IMR-90 (cell line): ENCODE data around the gene CLEC1A. TPM values are rescaled to one million over a fixed set of nuclear protein-coding genes. Genes with fewer than 3 reads are reported as not detected.

Source experiments
- ATAC-seq: fragments of 200-7000 bp; cut with Tn5 transposase; 2 replicates; pipeline ENCODE4 v1.9.1; 2020; ENCODE audit warnings: low read depth, mild to moderate bottlenecking, moderate library complexity
- BruUV-seq: library from RNA; stranded (reverse); fragments of 400-500 nt; replicated peaks from 2 replicates; lab custom pipeline; 2021; lab: Mats Ljungman, UMichigan
- CTCF ChIA-PET: fragments of 300-600 bp; formaldehyde crosslinking; extraction: SDS; loops from one replicate; lab custom pipeline; 2021; ENCODE audit warnings: antibody characterized with exemption; lab: Yijun Ruan, JAX
- POLR2A ChIA-PET: fragments of 300-600 bp; sonication (Branson Sonifier 250); formaldehyde crosslinking; loops from one replicate; lab custom pipeline; 2022; ENCODE audit warnings: antibody characterized with exemption; ENCODE audit not compliant: unreplicated experiment; lab: Charles Lee
- DNase-seq: peaks from one replicate; pipeline ENCODE4 v3.0.0; 2013
- H2AFZ ChIP-seq: replicated peaks from 2 replicates; pipeline ENCODE3; 2013; ENCODE audit warnings: low read length, mild to moderate bottlenecking; ENCODE audit not compliant: poor library complexity
- H2AK5ac ChIP-seq: 2 replicates; pipeline ENCODE4 v1.6.1; 2013; ENCODE audit warnings: low read depth, low read length, inconsistent platforms
- H2AK9ac ChIP-seq: replicated peaks from 2 replicates; pipeline ENCODE3; 2013; ENCODE audit warnings: mild to moderate bottlenecking, low read depth, low read length, moderate library complexity; ENCODE audit not compliant: poor library complexity
- H2BK120ac ChIP-seq: 2 replicates; pipeline ENCODE4 v1.6.1; 2013; ENCODE audit warnings: low read depth, low read length, inconsistent platforms
- H2BK15ac ChIP-seq: 3 replicates; pipeline ENCODE4 v1.6.1; 2013; ENCODE audit warnings: low read depth, low read length, inconsistent platforms
- H2BK20ac ChIP-seq: 2 replicates; pipeline ENCODE4 v1.6.1; 2013; ENCODE audit warnings: low read depth, mild to moderate bottlenecking, inconsistent platforms, low read length, moderate library complexity
- H2BK5ac ChIP-seq: 2 replicates; pipeline ENCODE4 v1.6.1; 2013; ENCODE audit warnings: mild to moderate bottlenecking, low read depth, low read length, inconsistent platforms; ENCODE audit not compliant: poor library complexity, severe bottlenecking
- H3K14ac ChIP-seq: replicated peaks from 2 replicates; pipeline ENCODE4 v1.6.1; 2013; ENCODE audit warnings: low read depth, low read length, inconsistent platforms
- H3K18ac ChIP-seq: 2 replicates; pipeline ENCODE4 v1.6.1; 2013; ENCODE audit warnings: low read depth, low read length, control low read depth
- H3K23ac ChIP-seq: 2 replicates; pipeline ENCODE4 v1.6.1; 2013; ENCODE audit warnings: low read depth, low read length, inconsistent platforms
- H3K27ac ChIP-seq: 2 replicates; pipeline ENCODE4 v1.5.1; 2013; ENCODE audit warnings: mild to moderate bottlenecking, control low read depth, low read length; ENCODE audit not compliant: insufficient read depth
- H3K27me3 ChIP-seq: 2 replicates; pipeline ENCODE4 v1.6.1; 2013; ENCODE audit warnings: low read length; ENCODE audit not compliant: control insufficient read depth, insufficient read depth
- H3K36me3 ChIP-seq: 2 replicates; pipeline ENCODE4 v1.6.1; 2013; ENCODE audit warnings: low read length, mixed read lengths; ENCODE audit not compliant: control insufficient read depth, insufficient read depth
- H3K4ac ChIP-seq: 2 replicates; pipeline ENCODE4 v1.6.1; 2013; ENCODE audit warnings: low read depth, low read length, inconsistent platforms
- H3K4me1 ChIP-seq: 2 replicates; pipeline ENCODE4 v1.6.1; 2013; ENCODE audit warnings: low read length, mixed read lengths; ENCODE audit not compliant: control insufficient read depth, insufficient read depth
- H3K4me2 ChIP-seq: 2 replicates; pipeline ENCODE4 v1.6.1; 2013; ENCODE audit warnings: low read depth, mild to moderate bottlenecking, control low read depth, low read length, moderate library complexity
- H3K4me3 ChIP-seq: 2 replicates; pipeline ENCODE4 v1.5.1; 2013; ENCODE audit warnings: low read depth, mild to moderate bottlenecking, control low read depth, low read length, moderate library complexity; ENCODE audit not compliant: insufficient read depth
- H3K56ac ChIP-seq: 2 replicates; pipeline ENCODE4 v1.6.1; 2013; ENCODE audit warnings: low read length, inconsistent platforms; ENCODE audit not compliant: insufficient read depth; ENCODE audit errors: extremely low read depth
- H3K79me1 ChIP-seq, 2 experiments: 2 replicates each; pipeline ENCODE4 v1.6.1; 2013; ENCODE audit warnings: low read length in 2 of 2, inconsistent platforms in 1 of 2, low read depth in 1 of 2
- H3K9ac ChIP-seq: 2 replicates; pipeline ENCODE4 v1.6.1; 2013; ENCODE audit warnings: low read depth, low read length, control low read depth
- H3K9me1 ChIP-seq: 2 replicates; pipeline ENCODE4 v1.6.1; 2013; ENCODE audit warnings: low read length, inconsistent platforms; ENCODE audit not compliant: insufficient read depth
- H3K9me3 ChIP-seq: 2 replicates; pipeline ENCODE4 v1.6.1; 2013; ENCODE audit warnings: low read length; ENCODE audit not compliant: control insufficient read depth, insufficient read depth
- H4K20me1 ChIP-seq: 2 replicates; pipeline ENCODE4 v1.6.1; 2013; ENCODE audit warnings: low read length, inconsistent platforms; ENCODE audit not compliant: insufficient read depth
- H4K5ac ChIP-seq: 2 replicates; pipeline ENCODE4 v1.6.1; 2013; ENCODE audit warnings: mild to moderate bottlenecking, low read depth, low read length, control low read depth
- H4K8ac ChIP-seq, 2 experiments: 2 replicates each; pipeline ENCODE4 v1.6.1; 2013; ENCODE audit warnings: low read depth in 2 of 2, low read length in 2 of 2, control low read depth in 1 of 2, inconsistent platforms in 1 of 2
- H4K91ac ChIP-seq: 2 replicates; pipeline ENCODE4 v1.6.1; 2013; ENCODE audit warnings: low read depth, low read length, inconsistent platforms; ENCODE audit not compliant: insufficient read depth
- CHD1 ChIP-seq: IDR thresholded peaks from 2 replicates; pipeline ENCODE4 v1.6.1; 2012; ENCODE audit warnings: low read depth, low read length, improper control_type of control experiment
- FOS ChIP-seq: fragments of 150-350 bp; IDR thresholded peaks from 2 replicates; pipeline ENCODE4 v1.6.1; 2016; ENCODE audit warnings: low read depth, low read length
- MAZ ChIP-seq: IDR thresholded peaks from 2 replicates; pipeline ENCODE4 v1.6.1; 2012; ENCODE audit warnings: low read depth, mild to moderate bottlenecking, low read length, improper control_type of control experiment, moderate library complexity, borderline replicate concordance
- MXI1 ChIP-seq: IDR thresholded peaks from 2 replicates; pipeline ENCODE4 v1.6.1; 2012; ENCODE audit warnings: low read depth, mild to moderate bottlenecking, low read length, moderate library complexity, borderline replicate concordance
- NFE2L2 ChIP-seq: fragments of 150-350 bp; IDR thresholded peaks from 2 replicates; pipeline ENCODE4 v1.6.1; 2016; ENCODE audit warnings: low read depth, mild to moderate bottlenecking, low read length
- RAD21 ChIP-seq: IDR thresholded peaks from 2 replicates; pipeline ENCODE4 v1.6.1; 2012; ENCODE audit warnings: low read length, improper control_type of control experiment
- RCOR1 ChIP-seq: IDR thresholded peaks from 2 replicates; pipeline ENCODE4 v1.6.1; 2012; ENCODE audit warnings: mild to moderate bottlenecking, low read length, improper control_type of control experiment; ENCODE audit not compliant: insufficient replicate concordance
- SMC3 ChIP-seq: fragments of 150-350 bp; IDR thresholded peaks from 2 replicates; pipeline ENCODE4 v1.6.1; 2016; ENCODE audit warnings: low read depth, mild to moderate bottlenecking, antibody characterized with exemption, low read length, moderate library complexity
- WGBS, 2 experiments: methylation state at CpG; one replicate each; pipeline versions ENCODE4 v1.1.5 to v1.1.7; 2013; ENCODE audit warnings: missing lambda C conversion rate in 2 of 2; ENCODE audit not compliant: insufficient read length in 1 of 2; ENCODE audit errors: extremely low coverage in 2 of 2; 5-methylcytosine and 5-hydroxymethylcytosine counted together
- dilution Hi-C: fragments of 300-500 bp; cut with HindIII; formaldehyde crosslinking; loops from one replicate; pipeline ENCODE4 v1.14.3; 2018; ENCODE audit warnings: low sequenced_read_pairs; ENCODE audit not compliant: unreplicated experiment
- in situ Hi-C: fragments of 300-500 bp; cut with MboI; formaldehyde crosslinking; loops from 3 replicates; pipeline ENCODE4 v1.14.3; 2019; ENCODE audit warnings: low sequenced_read_pairs, inconsistent platforms, mixed read lengths
- intact Hi-C: fragments of 100-400 bp; cut with micrococcal nuclease; formaldehyde crosslinking; loops from 2 replicates; pipeline ENCODE4 v1.10.0; 2022
- polyA plus RNA-seq, 3 experiments: library from polyadenylated mRNA; depleted of rRNA; stranded (reverse); fragments of >200 nt; gene quantifications; 2 replicates each; pipeline ENCODE4 v1.2.3, GENCODE V29; 2012; ENCODE audit warnings: low replicate concordance in 1 of 3
- total RNA-seq: library from RNA; depleted of rRNA; stranded (reverse); fragments of >200 nt; gene quantifications from 2 replicates; pipeline ENCODE4 v1.2.3, GENCODE V29; 2012
- TF ChIP-seq, protein P1 (sequence below): fragments of 150-350 bp; IDR thresholded peaks from 2 replicates; pipeline ENCODE4 v1.6.1; 2017; ENCODE audit warnings: mild to moderate bottlenecking, antibody characterized with exemption, low read length, low read depth

CLEC1A gene
- total and polyA plus RNA-seq, 2 of the 4 experiments (the other 2 are of a cell fraction), result not detected

DNA sequence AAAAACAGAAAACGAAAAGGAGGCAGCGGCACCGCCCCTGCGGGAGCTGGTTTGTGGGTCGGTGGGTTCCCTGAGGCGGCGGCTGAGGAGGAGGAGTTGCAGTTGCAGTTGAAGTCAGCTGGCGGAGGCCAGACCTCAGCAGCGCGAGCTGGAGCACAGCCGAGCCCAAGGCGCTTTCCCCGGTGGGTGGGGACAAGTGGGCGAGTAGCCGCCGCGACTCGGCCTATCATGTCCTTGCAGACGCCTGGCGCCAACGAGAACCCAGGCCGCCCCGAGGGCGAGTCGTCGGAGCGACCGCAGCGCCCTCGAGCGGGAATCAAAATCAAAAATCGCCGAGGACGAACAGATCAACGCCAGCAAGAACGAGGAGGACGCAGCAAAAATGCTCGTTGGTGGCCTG is 12.7 kb upstream of the CLEC1A start:
- Histone ChIP-seq H3K23ac (no peak overlapping the region), H3K14ac (no peak overlapping the region), H3K4me1 (no peaks in the 10 kb centered on the region), H3K4ac (no peak overlapping the region), H4K5ac (no peak overlapping the region), H3K27ac (no peak overlapping the region), H3K27me3 (no peaks in the 10 kb centered on the region), H2BK15ac (no peak overlapping the region), H3K4me2 (no peak overlapping the region), H2BK20ac (no peak overlapping the region), H2AK9ac (no peak overlapping the region), H2AK5ac (no peak overlapping the region), H3K56ac (no peak overlapping the region), H3K4me3 (no peak overlapping the region), H2BK5ac (no peak overlapping the region), H3K9ac (no peak overlapping the region), H4K20me1 (no peaks in the 10 kb centered on the region), H4K8ac (no peak overlapping the region), H3K18ac (no peak overlapping the region), H3K36me3 (no peaks in the 10 kb centered on the region), H4K91ac (no peak overlapping the region), H2AFZ (no peak overlapping the region), H3K9me1 (no peaks in the 10 kb centered on the region), H3K9me3 (peaks cover 3% of the 10 kb centered on the region), H2BK120ac (no peak overlapping the region), H3K79me1 (no peaks in the 10 kb centered on the region)
- dilution Hi-C loops, result no loop called here
- TF ChIP-seq MXI1 (no peak), MAZ (no peak), RAD21 (no peak), CHD1 (no peak), FOS (no peak), RCOR1 (no peak), NFE2L2 (no peak), SMC3 (no peak)
- TF ChIP-seq, protein P1, sequence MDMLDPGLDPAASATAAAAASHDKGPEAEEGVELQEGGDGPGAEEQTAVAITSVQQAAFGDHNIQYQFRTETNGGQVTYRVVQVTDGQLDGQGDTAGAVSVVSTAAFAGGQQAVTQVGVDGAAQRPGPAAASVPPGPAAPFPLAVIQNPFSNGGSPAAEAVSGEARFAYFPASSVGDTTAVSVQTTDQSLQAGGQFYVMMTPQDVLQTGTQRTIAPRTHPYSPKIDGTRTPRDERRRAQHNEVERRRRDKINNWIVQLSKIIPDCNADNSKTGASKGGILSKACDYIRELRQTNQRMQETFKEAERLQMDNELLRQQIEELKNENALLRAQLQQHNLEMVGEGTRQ, result no peak
- CTCF ChIA-PET, result no interaction called here
- no peak for ATAC-seq
- POLR2A ChIA-PET, result no interaction called here
- no peak for DNase-seq
- intact Hi-C loops, result no loop called here
- in situ Hi-C loops, result no loop called here
- BruUV-seq, result no TSS peak
- WGBS, 2 experiments, result 90% methylated on average over 31 of the region's 38 CpGs; no CpG with 5 or more reads in 1 of the 2 experiments
